ENCODE measurements around the gene TSPAN14.

The TSPAN14 gene

GRCh38 chr10:80410578-80411145 lies 43.4 kb upstream of the TSPAN14 start:
- H3K4me2 ChIP-seq (ENCODE audit: low read length) = no peak overlapping the region

GRCh38 chr10:80411267-80411668 lies 42.8 kb upstream of the TSPAN14 start:
- no peak overlapping the region for H2BK5ac ChIP-seq (ENCODE audit: low read depth, low read length, poor library complexity)
- H3K4me2 ChIP-seq (ENCODE audit: low read length) = no peak overlapping the region
- peaks cover 5% of the 10 kb centered on the region for H3K79me2 ChIP-seq (ENCODE audit: control insufficient read depth, insufficient read depth, low read length, poor library complexity)
- no peak overlapping the region for H4K8ac ChIP-seq (ENCODE audit: low read depth, low read length)
- H3K4me1 ChIP-seq (ENCODE audit: control insufficient read depth in 1 of 2, insufficient read depth in 2 of 2, low read length in 2 of 2) = peaks cover 37 to 43% of the 10 kb centered on the region in 2 experiments
- H3K79me1 ChIP-seq (ENCODE audit: low read length) = peaks cover 11% of the 10 kb centered on the region
- no peak overlapping the region for H3K14ac ChIP-seq (ENCODE audit: low read length)
- H4K12ac ChIP-seq (ENCODE audit: low read depth, low read length) = no peak overlapping the region
- H3K9ac ChIP-seq (ENCODE audit: low read length) = no peak overlapping the region
- H2AK5ac ChIP-seq (ENCODE audit: low read length) = no peak overlapping the region
- WGBS (ENCODE audit: extremely low coverage, insufficient coverage, insufficient read length) = no CpG with 5 or more reads among the region's 2 CpGs
- no peak for DNase-seq
- H3K36me3 ChIP-seq (ENCODE audit: control insufficient read depth in 1 of 2, insufficient read depth in 2 of 2, low read length in 2 of 2) = no peaks in the 10 kb centered on the region
- peak overlapping the region; percentile 9 for H2AFZ ChIP-seq (ENCODE audit: insufficient read depth, low read length, poor library complexity)
- no peak overlapping the region for H3K18ac ChIP-seq (ENCODE audit: low read length)
- H4K91ac ChIP-seq (ENCODE audit: low read depth, low read length) = no peak overlapping the region
- no peak overlapping the region for H3K27ac ChIP-seq (ENCODE audit: low read depth, low read length)
- H3K9me3 ChIP-seq (ENCODE audit: insufficient read depth, low read depth, low read length) = no peaks in the 10 kb centered on the region
- no peak overlapping the region for H2BK120ac ChIP-seq (ENCODE audit: insufficient read depth, low read length, poor library complexity)
- no peak overlapping the region for H3K23ac ChIP-seq (ENCODE audit: low read length)
- H3K27me3 ChIP-seq (ENCODE audit: insufficient read depth, low read length) = no peaks in the 10 kb centered on the region
- no peak overlapping the region for H3K4me3 ChIP-seq (ENCODE audit: low read depth, low read length)
- no peak overlapping the region for H2BK12ac ChIP-seq (ENCODE audit: low read length)
- H3K4ac ChIP-seq (ENCODE audit: low read depth, low read length) = no peak overlapping the region

More at GRCh38 chr10:80410578-80411145, 43.4 kb upstream of the TSPAN14 start:
- H3K23ac ChIP-seq (ENCODE audit: low read length) = no peak overlapping the region
- no peak overlapping the region for H3K9ac ChIP-seq (ENCODE audit: low read length)
- H3K4me3 ChIP-seq (ENCODE audit: low read depth, low read length) = no peak overlapping the region
- no peak for DNase-seq
- no peaks in the 10 kb centered on the region for H3K9me3 ChIP-seq (ENCODE audit: insufficient read depth, low read depth, low read length)
- no peak overlapping the region for H2BK12ac ChIP-seq (ENCODE audit: low read length)
- no peak overlapping the region for H3K4ac ChIP-seq (ENCODE audit: low read depth, low read length)
- no peak overlapping the region for H4K8ac ChIP-seq (ENCODE audit: low read depth, low read length)
- no peak overlapping the region for H3K14ac ChIP-seq (ENCODE audit: low read length)
- no peak overlapping the region for H2AFZ ChIP-seq (ENCODE audit: insufficient read depth, low read length, poor library complexity)
- no peak overlapping the region for H2BK5ac ChIP-seq (ENCODE audit: low read depth, low read length, poor library complexity)
- no CpG with 5 or more reads among the region's 5 CpGs for WGBS (ENCODE audit: extremely low coverage, insufficient coverage, insufficient read length)
- no peak overlapping the region for H4K91ac ChIP-seq (ENCODE audit: low read depth, low read length)
- H3K27ac ChIP-seq (ENCODE audit: low read depth, low read length) = no peak overlapping the region
- H3K27me3 ChIP-seq (ENCODE audit: insufficient read depth, low read length) = no peaks in the 10 kb centered on the region
- no peaks in the 10 kb centered on the region for H3K36me3 ChIP-seq (ENCODE audit: control insufficient read depth in 1 of 2, insufficient read depth in 2 of 2, low read length in 2 of 2)
- peaks cover 5% of the 10 kb centered on the region for H3K79me2 ChIP-seq (ENCODE audit: control insufficient read depth, insufficient read depth, low read length, poor library complexity)
- H4K12ac ChIP-seq (ENCODE audit: low read depth, low read length) = no peak overlapping the region
- H2AK5ac ChIP-seq (ENCODE audit: low read length) = no peak overlapping the region
- H3K18ac ChIP-seq (ENCODE audit: low read length) = no peak overlapping the region
- peaks cover 33 to 37% of the 10 kb centered on the region in 2 experiments for H3K4me1 ChIP-seq (ENCODE audit: control insufficient read depth in 1 of 2, insufficient read depth in 2 of 2, low read length in 2 of 2)
- H3K79me1 ChIP-seq (ENCODE audit: low read length) = peaks cover 11% of the 10 kb centered on the region
- H2BK120ac ChIP-seq (ENCODE audit: insufficient read depth, low read length, poor library complexity) = no peak overlapping the region

- no peak overlapping the region for H3K4me3 ChIP-seq (ENCODE audit: low read depth, low read length)
- H3K79me1 ChIP-seq (ENCODE audit: low read length) = peaks cover 11% of the 10 kb centered on the region
- H3K27me3 ChIP-seq (ENCODE audit: insufficient read depth, low read length) = no peaks in the 10 kb centered on the region
- H3K4me2 ChIP-seq (ENCODE audit: low read length) = no peak overlapping the region
- H2BK12ac ChIP-seq (ENCODE audit: low read length) = no peak overlapping the region
- H4K12ac ChIP-seq (ENCODE audit: low read depth, low read length) = no peak overlapping the region
- no peak overlapping the region for H3K9ac ChIP-seq (ENCODE audit: low read length)
- WGBS (ENCODE audit: extremely low coverage, insufficient coverage, insufficient read length) = no CpG with 5 or more reads among the region's 1 CpG
- DNase-seq = no peak
- no peak overlapping the region for H2AK5ac ChIP-seq (ENCODE audit: low read length)
- H3K79me2 ChIP-seq (ENCODE audit: control insufficient read depth, insufficient read depth, low read length, poor library complexity) = peaks cover 5% of the 10 kb centered on the region
- H2AFZ ChIP-seq (ENCODE audit: insufficient read depth, low read length, poor library complexity) = no peak overlapping the region
- H3K4me1 ChIP-seq (ENCODE audit: control insufficient read depth in 1 of 2, insufficient read depth in 2 of 2, low read length in 2 of 2) = peaks cover 41 to 48% of the 10 kb centered on the region in 2 experiments
- H2BK120ac ChIP-seq (ENCODE audit: insufficient read depth, low read length, poor library complexity) = no peak overlapping the region
- H2BK5ac ChIP-seq (ENCODE audit: low read depth, low read length, poor library complexity) = no peak overlapping the region
- no peak overlapping the region for H3K27ac ChIP-seq (ENCODE audit: low read depth, low read length)
- H3K9me3 ChIP-seq (ENCODE audit: insufficient read depth, low read depth, low read length) = no peaks in the 10 kb centered on the region
- H3K18ac ChIP-seq (ENCODE audit: low read length) = no peak overlapping the region
- H4K91ac ChIP-seq (ENCODE audit: low read depth, low read length) = no peak overlapping the region
- H4K8ac ChIP-seq (ENCODE audit: low read depth, low read length) = no peak overlapping the region
- H3K4ac ChIP-seq (ENCODE audit: low read depth, low read length) = no peak overlapping the region
- no peak overlapping the region for H3K14ac ChIP-seq (ENCODE audit: low read length)
- H3K36me3 ChIP-seq (ENCODE audit: control insufficient read depth in 1 of 2, insufficient read depth in 2 of 2, low read length in 2 of 2) = no peaks in the 10 kb centered on the region
- H3K23ac ChIP-seq (ENCODE audit: low read length) = no peak overlapping the region
Measured at GRCh38 chr10:80411681-80412220, 42.4 kb upstream of the TSPAN14 start.

- no peak overlapping the region for H3K4ac ChIP-seq (ENCODE audit: low read depth, low read length)
- no peak overlapping the region for H3K9ac ChIP-seq (ENCODE audit: low read length)
- peak overlapping the region; percentile 8 for H3K18ac ChIP-seq (ENCODE audit: low read length)
- WGBS (ENCODE audit: extremely low coverage, insufficient coverage, insufficient read length) = no CpG with 5 or more reads among the region's 5 CpGs
- H2AK5ac ChIP-seq (ENCODE audit: low read length) = no peak overlapping the region
- DNase-seq = no peak
- H4K91ac ChIP-seq (ENCODE audit: low read depth, low read length) = no peak overlapping the region
- H3K27me3 ChIP-seq (ENCODE audit: insufficient read depth, low read length) = no peaks in the 10 kb centered on the region
- H3K27ac ChIP-seq (ENCODE audit: low read depth, low read length) = no peak overlapping the region
- no peak overlapping the region for H3K4me2 ChIP-seq (ENCODE audit: low read length)
- H2AFZ ChIP-seq (ENCODE audit: insufficient read depth, low read length, poor library complexity) = no peak overlapping the region
- H3K79me2 ChIP-seq (ENCODE audit: control insufficient read depth, insufficient read depth, low read length, poor library complexity) = peaks cover 5% of the 10 kb centered on the region
- peaks cover 11% of the 10 kb centered on the region for H3K79me1 ChIP-seq (ENCODE audit: low read length)
- no peak overlapping the region for H4K8ac ChIP-seq (ENCODE audit: low read depth, low read length)
- no peaks in the 10 kb centered on the region for H3K36me3 ChIP-seq (ENCODE audit: control insufficient read depth in 1 of 2, insufficient read depth in 2 of 2, low read length in 2 of 2)
- H2BK120ac ChIP-seq (ENCODE audit: insufficient read depth, low read length, poor library complexity) = no peak overlapping the region
- no peak overlapping the region for H3K23ac ChIP-seq (ENCODE audit: low read length)
- no peak overlapping the region for H2BK12ac ChIP-seq (ENCODE audit: low read length)
- H2BK5ac ChIP-seq (ENCODE audit: low read depth, low read length, poor library complexity) = no peak overlapping the region
- peaks cover 41 to 48% of the 10 kb centered on the region in 2 experiments for H3K4me1 ChIP-seq (ENCODE audit: control insufficient read depth in 1 of 2, insufficient read depth in 2 of 2, low read length in 2 of 2)
- H3K14ac ChIP-seq (ENCODE audit: low read length) = no peak overlapping the region
- H3K4me3 ChIP-seq (ENCODE audit: low read depth, low read length) = no peak overlapping the region
- no peaks in the 10 kb centered on the region for H3K9me3 ChIP-seq (ENCODE audit: insufficient read depth, low read depth, low read length)
- H4K12ac ChIP-seq (ENCODE audit: low read depth, low read length) = no peak overlapping the region
Measured at GRCh38 chr10:80412486-80412885, 41.6 kb upstream of the TSPAN14 start.
